ENCODE results near the gene PRKAR1A.

Gene PRKAR1A

DNA sequence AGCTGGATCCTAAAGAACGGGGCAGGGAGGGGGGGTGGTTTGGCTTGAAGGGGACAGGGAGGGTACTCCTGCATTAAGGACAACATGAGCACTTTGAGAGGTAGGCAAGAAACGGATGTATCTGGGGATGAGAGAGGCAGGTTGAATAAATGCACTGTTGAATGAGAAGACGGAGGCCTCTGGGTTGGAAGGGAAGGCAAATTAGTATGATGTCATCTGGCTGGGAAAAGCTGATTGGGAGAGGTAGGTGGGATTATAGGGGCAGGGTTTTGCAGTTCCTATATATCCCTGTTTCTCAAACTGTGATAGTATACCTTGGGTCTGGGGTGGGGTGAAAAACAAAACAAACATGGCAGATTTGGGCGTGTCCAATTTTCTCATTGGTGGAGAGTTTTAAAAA, 44.3 kb downstream of the PRKAR1A start:
- H3K4me3 ChIP-seq (ENCODE audit: low read depth, low read length): no peak overlapping the region
- no peak for TF ChIP-seq CTCF (IDR thresholded peaks at IDR 0.05; ENCODE audit: low read depth, low read length)

GRCh38 chr17:68559316-68559715, 47.1 kb downstream of the PRKAR1A start:
- no peak for TF ChIP-seq CTCF (IDR thresholded peaks at IDR 0.05; ENCODE audit: low read depth, low read length)
- H3K4me3 ChIP-seq (ENCODE audit: low read depth, low read length): no peak overlapping the region

GRCh38 chr17:68560966-68561720, 48.9 kb downstream of the PRKAR1A start:
- no peak for TF ChIP-seq CTCF (IDR thresholded peaks at IDR 0.05; ENCODE audit: low read depth, low read length)
- no peak overlapping the region for H3K4me3 ChIP-seq (ENCODE audit: low read depth, low read length)

GRCh38 chr17:68562736-68563135, 50.5 kb downstream of the PRKAR1A start:
- H3K4me3 ChIP-seq (ENCODE audit: low read depth, low read length): no peak overlapping the region
- no peak for TF ChIP-seq CTCF (IDR thresholded peaks at IDR 0.05; ENCODE audit: low read depth, low read length)

DNA sequence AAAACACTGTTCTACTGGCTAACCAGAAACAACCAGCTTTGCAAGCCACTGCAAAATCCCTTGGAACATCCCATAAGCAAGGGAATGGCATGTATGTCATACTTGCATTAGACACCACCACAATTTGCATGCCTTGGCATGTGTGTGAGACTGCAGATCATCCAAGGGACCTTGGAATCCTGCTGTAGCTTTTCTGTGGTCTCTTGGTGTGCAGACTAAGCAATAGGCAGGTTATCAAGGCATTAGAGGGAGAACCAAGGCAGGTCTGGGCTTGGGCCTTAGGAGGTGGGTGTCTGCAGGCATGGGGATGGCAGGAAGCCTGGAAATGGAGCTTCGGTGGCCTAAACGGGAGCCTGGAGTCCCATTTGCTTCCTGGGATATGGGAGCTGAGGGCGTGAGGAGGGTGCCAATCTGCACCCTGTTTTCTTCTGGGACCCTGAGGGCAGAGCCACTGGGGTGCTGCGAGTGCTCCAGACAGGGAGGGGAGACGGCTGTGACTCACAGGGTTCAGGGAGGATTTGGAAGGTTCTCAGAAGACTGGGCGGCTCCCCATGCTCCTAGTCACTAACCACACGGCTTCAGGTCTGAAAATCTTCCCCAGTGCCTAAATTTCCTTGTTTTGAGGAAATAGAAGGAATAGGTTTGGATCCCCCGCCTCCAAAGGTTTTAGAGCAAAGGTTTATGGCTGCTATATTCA, 52.3 kb downstream of the PRKAR1A start:
- H3K4me3 ChIP-seq (ENCODE audit: low read depth, low read length): no peak overlapping the region
- no peak for TF ChIP-seq CTCF (IDR thresholded peaks at IDR 0.05; ENCODE audit: low read depth, low read length)

GRCh38 chr17:68565661-68566441, 53.6 kb downstream of the PRKAR1A start:
- H3K4me3 ChIP-seq (ENCODE audit: low read depth, low read length): no peak overlapping the region

More at GRCh38 chr17:68565661-68566441, 53.6 kb downstream of the PRKAR1A start:
- no peak for TF ChIP-seq CTCF (IDR thresholded peaks at IDR 0.05; ENCODE audit: low read depth, low read length)

Data from WI38 (cell line).